Stimulated activated CD8-positive, alpha-beta memory T cell treated with anti-CD3 and anti-CD28 coated beads, Interleukin-15, amount 100 ng/mL, for 24 hours (primary cell): ENCODE data around the gene CYP1B1.
"Not testable (repeated sequence)": the region's sequence is repeated elsewhere in the genome, so short reads cannot be mapped to it uniquely, and the experiment has no call there.

ENCODE experiments used
- DNase-seq: peaks from one replicate; pipeline ENCODE4 v3.0.0-alpha.2; 2020; ENCODE audit warnings: low read depth

Gene CYP1B1

GRCh38 chr2:38032946-38033345 is 43.0 kb downstream of the CYP1B1 start:
- DNase-seq, result no peak

GRCh38 chr2:38030635-38031355 is 45.2 kb downstream of the CYP1B1 start:
- DNase-seq, result no peak

GRCh38 chr2:38029512-38029911 is 46.4 kb downstream of the CYP1B1 start:
- no peak for DNase-seq

- DNase-seq, result no peak
Measured at GRCh38 chr2:38028829-38029228, 47.1 kb downstream of the CYP1B1 start.

- no peak for DNase-seq
Measured at GRCh38 chr2:38026846-38027245, 49.1 kb downstream of the CYP1B1 start.

DNA sequence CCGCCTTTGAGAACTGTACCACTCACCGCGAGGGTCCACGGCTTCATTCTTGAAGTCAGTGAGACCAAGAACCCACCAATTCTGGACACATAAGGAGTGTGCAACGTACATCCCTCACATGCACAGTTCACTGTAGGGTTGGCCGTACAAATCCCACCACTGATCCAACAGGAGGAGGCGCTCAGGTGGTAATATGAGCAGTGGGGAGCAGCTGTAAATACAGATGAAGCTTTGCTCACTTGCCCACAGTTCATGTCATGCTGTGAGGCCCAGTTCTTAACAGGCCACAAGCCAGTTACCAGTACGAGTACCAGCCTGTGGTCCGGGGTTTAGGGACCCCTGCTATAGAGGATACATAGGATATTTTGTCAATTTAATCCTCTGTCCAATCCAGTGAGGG is 54.4 kb downstream of the CYP1B1 start:
- no peak for DNase-seq

DNA sequence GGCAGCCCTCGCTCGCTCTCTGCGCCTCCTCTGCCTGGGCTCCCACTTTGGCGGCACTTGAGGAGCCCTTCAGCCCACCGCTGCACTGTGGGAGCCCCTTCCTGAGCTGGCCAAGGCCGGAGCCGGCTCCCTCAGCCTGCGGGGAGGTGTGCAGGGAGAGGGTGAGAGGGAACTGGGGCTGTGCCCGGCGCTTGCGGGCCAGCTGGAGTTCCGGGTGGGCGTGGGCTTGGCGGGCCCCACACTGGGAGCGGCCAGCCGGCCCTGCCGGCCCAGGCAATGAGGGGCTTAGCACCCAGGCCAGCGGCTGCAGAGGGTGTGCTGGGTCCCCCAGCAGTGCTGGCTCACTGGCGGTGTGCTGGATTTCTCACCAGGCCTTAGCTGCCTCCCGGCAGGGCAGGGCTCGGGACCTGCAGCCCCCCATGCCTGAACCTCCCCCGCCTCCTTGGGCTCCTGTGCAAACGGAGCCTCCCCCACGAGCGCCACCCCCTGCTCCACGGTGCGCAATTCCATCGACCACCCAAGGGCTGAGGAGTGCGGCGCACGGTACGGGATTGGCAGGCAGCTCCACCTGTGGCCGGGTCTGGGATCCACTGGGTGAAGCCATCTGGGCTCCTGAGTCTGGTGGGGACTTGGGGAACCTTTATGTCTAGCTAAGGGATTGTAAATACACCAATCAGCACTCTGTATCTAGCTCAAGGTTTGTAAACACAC is 55.4 kb downstream of the CYP1B1 start:
- not testable (repeated sequence) for DNase-seq

GRCh38 chr2:38017836-38018235 is 58.1 kb downstream of the CYP1B1 start:
- DNase-seq, result no peak
